ENCODE data around the gene CYLD. TPM values are rescaled to one million over a fixed set of nuclear protein-coding genes. Genes with fewer than 3 reads are reported as not detected.

Gene CYLD
- total and polyA plus RNA-seq, 12 donors = 17.5 to 78.3 (median 48.7) TPM

DNA sequence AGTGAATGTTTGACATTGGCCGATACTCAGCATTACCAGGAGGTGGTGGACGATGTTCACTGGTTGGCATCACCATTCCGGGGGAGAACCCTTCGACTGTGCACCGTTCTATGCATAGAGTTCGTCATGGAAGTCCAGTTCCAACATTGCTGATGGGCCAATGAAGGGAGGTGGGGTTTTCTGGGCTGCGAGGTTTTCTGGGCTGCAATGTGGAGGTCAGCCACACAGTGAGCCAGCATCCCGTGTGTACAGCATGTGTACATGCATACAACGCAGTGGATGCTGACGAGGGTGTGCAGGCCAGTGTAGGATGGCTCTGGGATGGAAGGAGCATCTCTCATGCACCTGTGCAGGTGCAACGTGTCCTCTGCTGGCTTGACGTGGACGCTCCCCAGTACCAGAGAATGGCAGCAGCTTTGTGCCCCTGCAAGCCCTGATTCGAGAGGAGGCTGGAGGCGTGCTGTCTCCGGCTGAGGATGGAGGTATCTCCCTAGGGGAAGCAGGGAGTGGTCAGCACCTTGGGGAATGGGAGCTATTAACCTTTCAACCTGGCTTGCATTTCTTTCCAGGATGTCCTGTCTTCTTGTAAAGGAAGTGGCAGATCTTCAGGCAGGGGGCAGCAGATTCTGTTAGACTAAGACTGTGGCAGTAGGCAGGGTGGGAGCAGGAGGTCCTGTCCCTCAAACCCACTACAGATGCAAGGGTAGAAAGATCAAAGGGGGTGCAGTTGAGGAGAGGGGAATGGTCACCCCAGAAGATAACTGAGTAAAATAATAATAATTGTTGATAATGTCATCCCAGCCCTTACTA lies 98.2 kb downstream of the CYLD start:
- Histone ChIP-seq H3K4me1 (replicated peaks in 1 of 2) (peaks cover 0 to 8% of the 10 kb centered on the region in 2 donors), H3K27ac (no peak overlapping the region), H3K27me3 (peaks cover 5% of the 10 kb centered on the region), H3K4me3 (no peak overlapping the region), H3K9me3 (replicated peaks in 1 of 3) (no peaks in the 10 kb centered on the region), H3K36me3 (replicated peaks in 1 of 2) (no peaks in the 10 kb centered on the region)
- no peak for DNase-seq
- no peak for TF ChIP-seq POLR2A (IDR thresholded peaks at IDR 0.05)
- TF ChIP-seq, protein P1, sequence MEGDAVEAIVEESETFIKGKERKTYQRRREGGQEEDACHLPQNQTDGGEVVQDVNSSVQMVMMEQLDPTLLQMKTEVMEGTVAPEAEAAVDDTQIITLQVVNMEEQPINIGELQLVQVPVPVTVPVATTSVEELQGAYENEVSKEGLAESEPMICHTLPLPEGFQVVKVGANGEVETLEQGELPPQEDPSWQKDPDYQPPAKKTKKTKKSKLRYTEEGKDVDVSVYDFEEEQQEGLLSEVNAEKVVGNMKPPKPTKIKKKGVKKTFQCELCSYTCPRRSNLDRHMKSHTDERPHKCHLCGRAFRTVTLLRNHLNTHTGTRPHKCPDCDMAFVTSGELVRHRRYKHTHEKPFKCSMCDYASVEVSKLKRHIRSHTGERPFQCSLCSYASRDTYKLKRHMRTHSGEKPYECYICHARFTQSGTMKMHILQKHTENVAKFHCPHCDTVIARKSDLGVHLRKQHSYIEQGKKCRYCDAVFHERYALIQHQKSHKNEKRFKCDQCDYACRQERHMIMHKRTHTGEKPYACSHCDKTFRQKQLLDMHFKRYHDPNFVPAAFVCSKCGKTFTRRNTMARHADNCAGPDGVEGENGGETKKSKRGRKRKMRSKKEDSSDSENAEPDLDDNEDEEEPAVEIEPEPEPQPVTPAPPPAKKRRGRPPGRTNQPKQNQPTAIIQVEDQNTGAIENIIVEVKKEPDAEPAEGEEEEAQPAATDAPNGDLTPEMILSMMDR (IDR thresholded peaks at IDR 0.05) = no peak
- intact Hi-C loops (cut with DNase I) = no loop called here
- WGBS, 4 donors = 81 to 87% (median 87%) methylated on average over 12 to 16 of the region's 16 CpGs

DNA sequence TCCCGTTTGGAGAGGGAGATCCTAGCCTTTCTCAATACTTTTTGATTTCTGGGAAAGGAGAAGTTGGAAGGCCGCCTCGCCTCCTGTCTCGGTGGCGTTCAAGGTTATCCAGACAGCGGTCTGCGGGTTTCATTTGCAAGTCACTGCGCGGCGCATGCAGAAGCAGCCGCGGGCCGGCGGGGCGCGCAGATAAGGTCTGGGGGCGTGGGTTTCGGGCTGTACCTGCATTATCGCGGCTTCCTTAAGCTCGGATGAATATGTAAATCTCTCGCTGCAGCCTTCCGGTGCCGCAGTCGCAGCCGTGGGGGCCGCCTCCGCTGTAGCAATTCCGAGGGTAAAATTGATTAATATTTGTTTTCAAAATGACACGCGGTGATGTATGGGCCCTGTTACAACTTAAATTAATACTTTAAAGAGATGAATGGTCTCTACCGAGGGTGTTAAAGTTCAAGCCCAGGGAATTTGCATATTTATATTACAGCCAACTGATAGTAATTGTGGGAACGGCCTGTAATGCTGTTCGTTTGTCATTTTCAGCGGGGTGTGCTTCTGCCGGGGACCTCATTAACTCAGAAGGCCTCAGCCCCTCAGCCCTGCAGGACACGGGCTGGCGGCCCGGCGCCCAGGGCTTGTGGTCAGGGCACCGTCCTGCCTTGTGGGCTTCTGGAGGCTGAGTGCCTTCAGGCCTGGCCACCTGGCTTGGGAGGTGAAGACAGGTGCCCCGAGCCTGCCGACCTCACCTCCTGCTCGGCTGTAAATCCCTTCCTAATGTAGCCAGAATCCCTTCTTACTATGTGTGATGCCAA lies 99.4 kb downstream of the CYLD start:
- Histone ChIP-seq H3K27ac (no peak overlapping the region), H3K36me3 (replicated peaks in 1 of 2) (no peaks in the 10 kb centered on the region), H3K9me3 (replicated peaks in 1 of 3) (no peaks in the 10 kb centered on the region), H3K27me3 (peaks cover 5% of the 10 kb centered on the region), H3K4me3 (peak overlapping the region in 1 of 4 donors; percentile 42), H3K4me1 (replicated peaks in 1 of 2) (peaks cover 0 to 8% of the 10 kb centered on the region in 2 donors)
- intact Hi-C loops (cut with DNase I) = no loop called here
- WGBS, 4 donors = 16 to 23% (median 20%) methylated on average over 32 to 44 of the region's 44 CpGs
- TF ChIP-seq, protein P1 (IDR thresholded peaks at IDR 0.05) = no peak
- TF ChIP-seq POLR2A (IDR thresholded peaks at IDR 0.05) = no peak
- peak; percentile 21 to 73 (median 47) for DNase-seq

DNA sequence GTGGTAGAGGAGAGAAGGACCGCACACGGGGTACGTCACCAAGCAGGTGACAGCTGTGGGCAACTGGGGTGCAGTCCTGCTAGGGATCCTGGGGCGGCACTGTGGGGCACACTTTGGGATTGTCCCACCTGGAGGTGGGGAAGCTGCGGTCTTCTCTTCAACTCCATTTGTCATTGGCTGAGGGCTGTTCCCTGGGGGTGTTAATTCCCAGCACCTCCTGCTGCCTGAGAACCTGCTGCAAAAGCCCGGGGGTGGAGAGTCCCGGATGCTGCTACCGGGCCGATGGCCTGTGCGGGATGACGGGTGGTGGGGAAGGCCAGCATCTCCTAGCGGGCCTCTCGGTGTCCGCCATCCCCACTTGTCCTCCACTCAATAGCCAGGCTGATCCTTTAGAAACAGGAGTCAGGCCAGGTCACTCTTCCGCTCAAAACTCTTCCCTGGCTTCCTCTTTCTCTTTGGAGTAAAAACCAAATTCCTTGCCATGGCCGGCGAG lies 100.2 kb downstream of the CYLD start:
- intact Hi-C loops (cut with DNase I) = no loop called here
- TF ChIP-seq POLR2A (IDR thresholded peaks at IDR 0.05) = no peak
- Histone ChIP-seq H3K9me3 (replicated peaks in 1 of 3) (no peaks in the 10 kb centered on the region), H3K4me1 (replicated peaks in 1 of 2) (peaks cover 0 to 8% of the 10 kb centered on the region in 2 donors), H3K27ac (no peak overlapping the region), H3K27me3 (peaks cover 5% of the 10 kb centered on the region), H3K36me3 (replicated peaks in 1 of 2) (no peaks in the 10 kb centered on the region), H3K4me3 (no peak overlapping the region)
- no peak for DNase-seq
- 87 to 95% (median 91%) methylated on average over 11 to 17 of the region's 17 CpGs for WGBS, 4 donors

DNA sequence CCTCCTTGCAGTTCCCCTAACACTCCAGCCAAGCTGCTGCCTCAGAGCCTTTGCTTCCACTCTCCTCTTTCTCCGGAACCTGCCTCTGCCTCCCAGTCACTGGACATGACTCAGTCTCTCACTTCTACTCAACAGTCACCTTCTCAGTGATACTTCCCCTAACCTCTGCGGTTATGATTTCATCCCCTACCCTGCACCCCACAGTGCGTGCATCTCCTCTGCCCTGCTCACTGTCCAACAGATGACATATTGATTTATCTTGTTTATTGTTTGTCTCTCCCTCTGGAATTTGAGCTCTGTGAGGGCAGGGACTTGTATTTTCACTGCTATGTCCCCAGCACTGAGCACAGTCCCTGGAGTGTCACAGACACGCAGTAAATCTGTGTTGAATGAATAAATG lies 100.7 kb downstream of the CYLD start:
- WGBS, 4 donors = 76 to 86% (median 83%) methylated on average over 4 of the region's 4 CpGs
- no peak for DNase-seq

More for the DNA sequence above, 100.7 kb downstream of the CYLD start:
- H3K4me1 ChIP-seq (replicated peaks in 1 of 2) = peaks cover 0 to 8% of the 10 kb centered on the region in 2 donors
- no peak overlapping the region for H3K4me3 ChIP-seq
- H3K27me3 ChIP-seq = peaks cover 5% of the 10 kb centered on the region
- intact Hi-C loops (cut with DNase I) = no loop called here
- no peak overlapping the region for H3K27ac ChIP-seq
- no peaks in the 10 kb centered on the region for H3K36me3 ChIP-seq (replicated peaks in 1 of 2)
- H3K9me3 ChIP-seq (replicated peaks in 1 of 3) = no peaks in the 10 kb centered on the region
- TF ChIP-seq, protein P1 (IDR thresholded peaks at IDR 0.05) = no peak
- TF ChIP-seq POLR2A (IDR thresholded peaks at IDR 0.05) = no peak

All from adrenal gland (tissue), 12 donors.